Activated CD4-positive, CD25-positive, alpha-beta regulatory T cell treated with anti-CD3 and anti-CD28 coated beads, Interleukin-2, amount 50 U/mL, for 72 hours (primary cell): ENCODE results near the gene TTN.
A peak's percentile ranks its signal among the peaks of the same experiment; 100 is the strongest.

Experiments
- DNase-seq: peaks from one replicate; pipeline ENCODE4 v3.0.0; 2021

The TTN gene

DNA sequence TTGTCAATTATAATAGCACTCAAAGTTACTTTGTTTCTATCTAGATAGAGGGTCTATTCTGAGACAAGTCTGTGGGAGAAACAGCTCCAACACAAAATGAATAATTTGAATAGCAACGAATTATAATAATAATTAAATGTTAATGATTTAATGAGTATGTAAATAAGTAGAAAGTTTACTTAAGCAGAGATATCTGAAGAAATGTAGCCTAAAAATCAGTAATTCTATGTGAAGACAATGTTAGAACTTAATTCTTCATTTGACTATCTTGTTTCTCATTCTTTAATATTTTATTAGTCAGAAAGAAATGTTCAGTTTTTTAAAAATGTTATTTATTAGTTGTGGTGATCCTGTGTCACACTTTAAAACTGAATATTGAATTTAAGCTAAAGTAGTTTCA is 165.7 kb downstream of the TTN start:
- no peak for DNase-seq

DNA sequence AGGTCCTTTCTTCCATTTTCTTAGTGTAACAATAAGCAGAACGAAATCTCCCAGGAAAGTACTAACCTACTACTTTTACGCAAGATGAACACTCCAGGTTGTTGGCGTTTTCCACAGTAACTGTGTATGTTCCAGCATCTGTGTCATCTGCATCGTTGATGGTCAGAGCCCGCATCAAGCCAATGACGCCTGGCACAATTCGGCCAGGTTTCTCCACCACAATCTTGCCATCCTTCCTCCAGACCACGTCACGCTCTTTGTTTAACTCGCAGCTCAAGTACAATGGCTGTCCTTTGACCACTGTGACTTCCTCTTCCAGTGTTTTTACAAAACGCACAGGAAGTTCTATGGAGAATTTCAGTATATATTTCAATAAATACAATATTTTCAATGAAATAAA is 171.3 kb downstream of the TTN start:
- DNase-seq, result no peak

GRCh38 chr2:178632729-178633128 is 174.5 kb downstream of the TTN start:
- DNase-seq, result no peak

DNA sequence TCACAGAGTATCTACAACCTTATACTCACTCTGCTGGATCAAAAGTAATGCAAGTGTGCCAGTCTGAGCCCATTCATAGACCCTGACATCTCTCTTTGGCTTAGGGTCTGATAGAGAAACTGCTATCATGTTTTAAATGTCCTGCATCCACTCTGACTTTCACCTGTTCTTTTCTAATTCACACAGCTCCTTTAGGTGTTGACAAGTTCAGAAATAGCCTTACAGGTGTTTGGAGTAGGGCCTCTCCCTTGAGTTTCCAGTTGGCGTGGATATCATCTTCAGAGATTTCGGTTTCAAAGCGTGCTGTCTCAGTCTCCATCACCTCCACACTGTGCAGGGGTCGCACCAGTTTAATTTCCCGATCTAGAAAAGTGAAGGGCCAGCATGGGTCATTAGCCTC is 176.6 kb downstream of the TTN start:
- no peak for DNase-seq

DNA sequence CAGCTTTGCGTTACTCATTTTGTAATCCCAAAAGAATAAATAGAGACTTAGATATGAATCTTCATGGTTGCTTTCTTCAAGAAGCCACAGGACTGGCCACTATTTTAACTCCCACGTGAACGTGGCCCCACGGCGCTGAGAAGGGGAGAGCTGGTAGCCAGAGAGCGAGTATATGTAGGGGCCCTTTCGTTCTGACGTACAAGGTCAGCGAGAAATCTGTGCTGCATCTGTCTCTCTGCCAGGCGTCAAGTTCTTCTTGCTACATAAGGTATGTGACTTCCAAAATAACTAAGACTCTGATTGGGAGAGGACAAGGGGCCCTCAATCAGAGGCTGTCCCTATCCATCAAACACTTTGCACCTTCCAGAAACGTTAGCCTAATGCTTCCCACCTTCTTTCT is 177.8 kb downstream of the TTN start:
- DNase-seq, result no peak

DNA sequence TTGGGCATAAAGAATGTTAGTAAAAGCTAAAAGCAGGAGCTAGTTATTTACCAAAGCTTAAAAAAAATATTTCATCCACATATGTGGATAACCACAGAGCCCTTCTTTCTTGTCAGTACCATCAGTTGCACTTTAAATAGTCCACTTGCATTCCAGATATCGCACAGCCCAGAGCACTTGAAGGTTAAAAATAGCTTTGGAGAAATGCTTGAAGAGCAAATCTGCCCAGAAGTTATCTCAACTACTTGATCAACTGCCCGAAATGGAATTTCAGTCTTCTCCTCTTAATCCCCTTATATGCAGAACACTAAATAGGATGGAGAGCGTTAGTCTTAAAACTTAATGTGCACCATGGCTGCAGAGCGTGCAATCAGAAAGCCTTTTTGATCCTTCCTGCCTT is 178.6 kb downstream of the TTN start:
- no peak for DNase-seq

- no peak for DNase-seq
Observed at GRCh38 chr2:178627401-178627800, 179.8 kb downstream of the TTN start.

DNA sequence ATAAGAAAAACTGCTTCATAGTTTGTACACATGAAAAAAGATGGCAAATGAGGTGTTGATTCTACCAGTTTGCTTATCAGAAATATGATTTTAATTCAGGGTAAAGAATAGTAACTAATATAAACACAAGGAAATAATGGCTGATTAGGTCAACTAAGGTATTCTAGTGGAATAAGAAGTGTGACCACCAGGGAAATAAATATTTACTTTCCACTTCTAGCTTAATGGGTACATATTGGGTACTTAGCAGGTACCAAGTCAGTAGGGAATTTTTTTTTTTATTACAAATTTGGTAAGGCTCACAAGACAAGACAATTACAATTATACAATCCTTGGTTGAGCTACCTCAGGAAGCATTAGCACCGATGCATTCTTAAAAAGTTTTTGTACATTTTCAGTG is 191.3 kb downstream of the TTN start:
- DNase-seq, result no peak

DNA sequence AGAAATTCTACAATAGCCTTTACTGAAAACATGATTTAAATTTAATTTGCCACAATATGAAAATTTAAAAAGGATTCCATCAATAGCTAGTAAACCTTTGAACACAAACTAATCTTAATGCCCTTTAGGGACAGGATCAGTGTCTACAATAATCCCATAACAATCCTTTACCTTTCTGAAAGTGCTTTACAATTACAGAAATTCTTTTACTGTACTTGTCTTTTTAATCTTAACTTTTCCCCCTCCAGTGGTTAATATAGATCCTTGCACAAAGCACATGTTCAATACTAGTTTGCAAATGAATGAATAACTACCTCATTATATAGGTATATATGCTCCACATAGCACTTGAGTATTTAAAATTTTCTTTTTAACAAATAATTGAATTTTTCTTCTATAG is 204.3 kb downstream of the TTN start:
- DNase-seq, result no peak

GRCh38 chr2:178592655-178593054 is 214.6 kb downstream of the TTN start:
- no peak for DNase-seq

DNA sequence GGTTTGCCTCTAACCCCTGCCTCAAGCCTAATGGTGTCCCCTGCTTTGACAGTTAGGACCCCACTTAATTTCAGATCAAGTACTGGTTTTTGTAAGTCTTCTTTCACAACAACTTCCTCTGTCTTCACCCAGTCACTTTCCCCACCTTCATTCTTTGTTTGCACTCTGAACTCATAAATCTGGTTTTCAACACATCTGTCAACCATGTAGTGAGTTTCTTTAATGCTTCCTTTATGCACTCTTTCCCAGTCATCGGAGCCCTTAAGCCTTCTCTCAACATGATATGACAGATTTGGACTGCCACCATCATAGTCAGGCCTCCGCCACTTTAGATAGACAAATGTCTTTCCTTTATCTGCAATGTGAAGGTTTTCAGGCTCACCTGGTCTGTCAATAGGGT is 217.9 kb downstream of the TTN start:
- DNase-seq, result no peak

DNA sequence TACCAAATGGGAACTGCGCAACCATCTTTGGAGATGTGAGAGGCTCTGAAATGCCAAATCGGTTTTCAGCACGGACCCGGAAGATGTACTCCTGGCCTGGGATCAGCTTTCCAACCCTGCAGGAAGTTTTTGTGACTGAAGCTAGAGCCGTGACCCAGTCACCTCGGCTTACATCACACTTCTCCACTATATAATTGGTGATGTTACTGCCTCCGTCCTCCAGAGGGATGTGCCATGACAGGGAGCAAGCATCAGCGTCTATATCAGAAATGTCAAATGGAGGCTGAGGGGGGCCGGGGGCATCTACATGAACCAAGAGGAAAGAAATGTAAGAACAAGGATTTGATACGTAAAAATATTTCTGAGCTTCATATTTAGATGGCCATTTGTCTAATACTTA is 222.6 kb downstream of the TTN start:
- no peak for DNase-seq

DNA sequence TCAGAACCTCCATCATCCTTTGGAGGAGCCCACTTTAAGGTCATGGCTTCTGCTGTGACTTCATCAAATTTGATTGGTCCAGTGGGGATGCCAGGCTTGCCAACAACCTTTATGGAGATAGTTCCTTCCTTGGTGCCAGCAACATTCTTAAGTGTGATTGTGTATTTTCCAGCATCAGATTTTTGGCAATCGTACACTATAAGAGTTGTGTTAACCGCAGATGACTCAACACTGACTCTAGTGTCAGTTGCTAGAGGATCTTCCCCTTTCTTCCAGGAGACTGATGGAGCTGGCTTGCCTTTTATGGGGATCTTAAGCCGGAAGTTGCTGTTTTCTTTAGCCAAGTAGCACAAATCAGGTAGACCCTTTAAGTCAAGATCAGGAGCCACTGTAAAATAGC is 228.2 kb downstream of the TTN start:
- no peak for DNase-seq

- no peak for DNase-seq
Observed at GRCh38 chr2:178574789-178575188, 232.4 kb downstream of the TTN start.

GRCh38 chr2:178568227-178568626 is 239.0 kb downstream of the TTN start:
- no peak for DNase-seq

DNA sequence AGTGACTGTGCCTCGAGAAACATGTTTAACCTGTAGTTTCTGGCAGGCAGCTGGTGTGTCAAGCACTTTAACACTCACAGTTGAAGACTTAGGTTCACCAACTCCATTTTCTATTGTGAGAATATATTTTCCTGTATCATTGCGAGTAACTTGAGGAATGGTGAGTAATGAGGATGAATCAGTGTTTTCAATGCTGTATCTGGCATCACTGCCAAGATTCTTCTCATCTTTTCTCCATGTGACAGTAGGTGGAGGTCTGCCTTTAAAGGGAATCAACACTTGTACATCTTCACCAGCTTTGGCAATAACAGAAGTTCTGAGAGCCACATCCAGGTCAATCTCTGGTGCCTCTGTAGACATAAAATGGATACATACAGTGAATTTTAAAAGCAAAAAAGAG is 254.2 kb downstream of the TTN start:
- no peak for DNase-seq

DNA sequence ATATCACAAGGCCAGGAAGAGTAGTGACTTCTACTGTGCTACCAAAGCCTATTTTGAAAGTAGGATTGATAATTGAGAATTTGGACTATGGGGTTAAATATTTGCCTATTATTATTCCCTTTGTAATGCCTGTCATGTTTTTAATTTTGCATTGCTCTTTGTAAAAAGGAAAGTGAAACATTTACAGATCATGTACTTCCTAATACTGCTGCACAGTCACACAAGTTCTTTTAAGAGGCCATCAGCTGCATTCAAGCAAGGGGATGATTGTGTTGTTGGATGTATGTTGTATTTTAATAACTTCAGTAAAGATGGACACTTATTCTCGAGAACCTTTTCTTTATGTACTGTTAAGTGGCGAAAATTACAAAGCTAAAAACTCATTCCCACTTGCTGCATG is 256.9 kb downstream of the TTN start:
- DNase-seq, result no peak

- DNase-seq, result no peak
Observed at GRCh38 chr2:178542569-178542968, 264.7 kb downstream of the TTN start.

GRCh38 chr2:178542161-178542560 is 265.1 kb downstream of the TTN start:
- no peak for DNase-seq

- DNase-seq, result no peak
Observed at GRCh38 chr2:178536037-178536436, 271.2 kb downstream of the TTN start.

- DNase-seq, result no peak
Observed at GRCh38 chr2:178531168-178531567, 276.1 kb downstream of the TTN start.

DNA sequence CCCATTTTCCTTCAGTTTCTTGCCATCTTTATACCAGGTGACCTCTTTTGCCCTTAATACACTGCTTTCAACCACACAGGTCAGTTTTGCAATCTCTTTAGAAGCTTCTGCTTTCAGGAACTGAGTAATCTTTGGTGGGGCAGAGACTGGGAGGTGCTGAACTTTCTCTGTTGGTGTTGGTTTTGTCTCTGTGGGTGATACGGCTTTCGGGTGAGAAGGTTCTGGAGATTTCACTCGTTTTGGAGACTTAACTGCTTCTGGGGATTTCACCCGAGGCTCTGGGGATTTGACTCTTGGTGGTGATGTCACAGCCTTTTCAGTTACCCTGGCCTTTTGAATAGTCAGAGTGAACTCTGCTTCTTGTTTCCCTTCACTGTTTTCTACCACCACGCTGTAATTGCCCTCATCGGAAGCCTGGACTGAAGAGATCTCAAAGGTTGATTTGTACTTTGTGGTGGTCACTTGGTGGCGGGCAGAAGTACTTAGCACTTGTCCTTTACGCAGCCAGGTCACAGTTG is 276.5 kb downstream of the TTN start:
- DNase-seq, result peak; percentile 34

GRCh38 chr2:178530131-178530530 is 277.1 kb downstream of the TTN start:
- no peak for DNase-seq

DNA sequence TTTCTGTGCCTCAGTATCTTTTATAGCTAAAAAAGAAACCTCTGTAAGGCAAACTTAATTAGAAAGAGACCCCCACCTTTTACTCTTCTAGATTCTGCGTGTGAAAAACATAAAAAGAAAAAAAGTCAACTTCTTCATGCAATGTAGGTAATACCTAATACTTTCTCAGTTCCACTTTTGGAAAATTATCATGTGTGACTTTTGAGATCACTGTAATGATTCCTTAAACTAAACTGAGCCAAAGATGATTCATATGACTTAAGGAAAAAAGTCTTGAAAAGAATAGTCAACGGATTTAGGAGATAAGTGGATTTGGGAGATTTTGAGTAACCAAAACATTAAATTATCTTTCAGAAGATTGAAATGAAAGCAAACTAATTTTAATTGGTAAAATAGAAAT is 278.0 kb downstream of the TTN start:
- no peak for DNase-seq

DNA sequence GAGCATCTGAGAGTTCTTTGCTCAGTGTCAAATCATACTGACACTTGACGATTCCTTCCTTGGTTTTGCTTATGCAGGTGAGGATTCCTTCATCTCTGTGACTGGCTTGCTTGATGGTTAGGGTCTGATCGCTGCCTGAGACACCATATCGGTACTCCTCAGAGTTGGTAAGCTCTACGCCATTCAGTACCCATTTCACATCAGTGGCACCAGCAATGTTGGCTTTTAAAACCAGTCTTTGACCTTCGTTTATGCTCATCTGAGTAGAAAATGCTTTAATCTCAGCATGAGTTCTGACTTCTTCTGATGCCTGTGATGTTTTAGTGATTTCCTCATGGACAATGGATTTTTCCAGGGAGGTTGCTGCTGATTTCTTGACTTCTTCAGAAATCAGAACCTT is 278.6 kb downstream of the TTN start:
- DNase-seq, result no peak

GRCh38 chr2:178527592-178527991 is 279.6 kb downstream of the TTN start:
- no peak for DNase-seq
